Ishikawa (cell line): ENCODE data around the gene ZBED5.

Experiments
- RAD21 ChIP-seq: IDR thresholded peaks from 2 replicates; pipeline ENCODE4 v1.6.1; 2012; ENCODE audit warnings: low read depth
- TAF1 ChIP-seq: IDR thresholded peaks from 2 replicates; pipeline ENCODE4 v1.6.1; 2012; ENCODE audit warnings: low read depth, mild to moderate bottlenecking
- TF ChIP-seq, protein P1 (sequence below): IDR thresholded peaks from 2 replicates; pipeline ENCODE4 v1.6.1; 2012; ENCODE audit warnings: low read depth, mild to moderate bottlenecking
- TF ChIP-seq, protein P2 (sequence below): IDR thresholded peaks from 2 replicates; pipeline ENCODE4 v1.6.1; 2012

DNA sequence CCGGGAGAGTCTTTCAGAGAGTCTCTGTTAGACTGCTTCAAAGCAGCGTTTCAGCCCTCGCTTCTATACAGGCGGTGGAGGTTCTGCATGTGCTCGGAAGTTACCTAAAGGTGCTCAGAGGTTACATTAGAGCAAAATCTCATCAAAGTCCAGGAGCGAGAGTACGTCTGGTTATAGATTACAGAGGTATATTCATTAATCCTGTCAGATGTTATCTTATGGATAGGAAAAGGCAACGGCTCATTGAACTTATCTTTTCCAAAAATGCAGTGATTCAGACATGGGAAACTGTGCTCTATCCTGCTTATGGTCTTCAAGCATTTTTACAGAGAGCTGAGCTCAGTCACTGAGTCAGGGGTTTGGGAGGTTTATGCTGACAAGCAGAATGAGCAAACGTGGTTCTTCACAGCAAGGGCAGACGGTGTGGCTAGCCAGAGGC, 9.1 kb upstream of the ZBED5 start:
- no peak for TF ChIP-seq RAD21
- no peak for TF ChIP-seq TAF1
- TF ChIP-seq, protein P1, sequence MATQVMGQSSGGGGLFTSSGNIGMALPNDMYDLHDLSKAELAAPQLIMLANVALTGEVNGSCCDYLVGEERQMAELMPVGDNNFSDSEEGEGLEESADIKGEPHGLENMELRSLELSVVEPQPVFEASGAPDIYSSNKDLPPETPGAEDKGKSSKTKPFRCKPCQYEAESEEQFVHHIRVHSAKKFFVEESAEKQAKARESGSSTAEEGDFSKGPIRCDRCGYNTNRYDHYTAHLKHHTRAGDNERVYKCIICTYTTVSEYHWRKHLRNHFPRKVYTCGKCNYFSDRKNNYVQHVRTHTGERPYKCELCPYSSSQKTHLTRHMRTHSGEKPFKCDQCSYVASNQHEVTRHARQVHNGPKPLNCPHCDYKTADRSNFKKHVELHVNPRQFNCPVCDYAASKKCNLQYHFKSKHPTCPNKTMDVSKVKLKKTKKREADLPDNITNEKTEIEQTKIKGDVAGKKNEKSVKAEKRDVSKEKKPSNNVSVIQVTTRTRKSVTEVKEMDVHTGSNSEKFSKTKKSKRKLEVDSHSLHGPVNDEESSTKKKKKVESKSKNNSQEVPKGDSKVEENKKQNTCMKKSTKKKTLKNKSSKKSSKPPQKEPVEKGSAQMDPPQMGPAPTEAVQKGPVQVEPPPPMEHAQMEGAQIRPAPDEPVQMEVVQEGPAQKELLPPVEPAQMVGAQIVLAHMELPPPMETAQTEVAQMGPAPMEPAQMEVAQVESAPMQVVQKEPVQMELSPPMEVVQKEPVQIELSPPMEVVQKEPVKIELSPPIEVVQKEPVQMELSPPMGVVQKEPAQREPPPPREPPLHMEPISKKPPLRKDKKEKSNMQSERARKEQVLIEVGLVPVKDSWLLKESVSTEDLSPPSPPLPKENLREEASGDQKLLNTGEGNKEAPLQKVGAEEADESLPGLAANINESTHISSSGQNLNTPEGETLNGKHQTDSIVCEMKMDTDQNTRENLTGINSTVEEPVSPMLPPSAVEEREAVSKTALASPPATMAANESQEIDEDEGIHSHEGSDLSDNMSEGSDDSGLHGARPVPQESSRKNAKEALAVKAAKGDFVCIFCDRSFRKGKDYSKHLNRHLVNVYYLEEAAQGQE: no peak
- TF ChIP-seq, protein P2, sequence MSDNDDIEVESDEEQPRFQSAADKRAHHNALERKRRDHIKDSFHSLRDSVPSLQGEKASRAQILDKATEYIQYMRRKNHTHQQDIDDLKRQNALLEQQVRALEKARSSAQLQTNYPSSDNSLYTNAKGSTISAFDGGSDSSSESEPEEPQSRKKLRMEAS: no peak
